Liver (tissue), 3 donors: ENCODE data around the gene MYLK2.

Source experiments
- RAD21 ChIP-seq, 2 donors: IDR thresholded peaks; 2 replicates each; pipeline ENCODE4 v1.6.1; 2016; ENCODE audit warnings: antibody characterized with exemption in 2 of 2, mild to moderate bottlenecking in 2 of 2
- TAF1 ChIP-seq: conservative IDR thresholded peaks from 2 replicates; pipeline ENCODE4 v1.6.1; 2016; ENCODE audit warnings: antibody characterized with exemption, mild to moderate bottlenecking
- TF ChIP-seq, protein P1 (sequence below): fragments of 150-350 bp; IDR thresholded peaks from 2 replicates; pipeline ENCODE4 v1.5.1; 2017; ENCODE audit warnings: improper control_type of control experiment, low read depth, low read length; ENCODE audit not compliant: missing input control
- donor health status: healthy.
- donor health status: healthy.

DNA sequence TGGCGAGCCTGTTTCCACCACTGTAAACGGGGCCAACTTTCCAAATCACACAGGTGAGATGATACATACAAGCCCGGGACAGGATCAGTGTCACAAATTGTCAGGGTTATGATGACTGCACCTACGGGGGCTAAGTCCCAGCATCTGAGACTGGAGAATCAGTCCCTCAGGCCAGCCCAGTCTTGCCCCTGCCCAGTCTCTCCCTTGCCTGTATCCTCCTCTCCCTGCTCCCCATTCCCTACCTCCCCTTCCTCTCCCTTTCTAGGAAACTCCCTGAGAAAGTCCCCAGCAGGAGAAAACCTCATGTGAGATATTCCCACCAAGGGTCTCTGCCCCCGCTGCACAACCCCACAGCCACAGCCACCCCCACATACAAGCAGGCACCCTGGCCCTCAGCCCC lies 24.7 kb downstream of the MYLK2 start:
- TF ChIP-seq RAD21 (IDR thresholded peaks at IDR 0.05) (no peak), TAF1 (no peak)
- TF ChIP-seq, protein P1, sequence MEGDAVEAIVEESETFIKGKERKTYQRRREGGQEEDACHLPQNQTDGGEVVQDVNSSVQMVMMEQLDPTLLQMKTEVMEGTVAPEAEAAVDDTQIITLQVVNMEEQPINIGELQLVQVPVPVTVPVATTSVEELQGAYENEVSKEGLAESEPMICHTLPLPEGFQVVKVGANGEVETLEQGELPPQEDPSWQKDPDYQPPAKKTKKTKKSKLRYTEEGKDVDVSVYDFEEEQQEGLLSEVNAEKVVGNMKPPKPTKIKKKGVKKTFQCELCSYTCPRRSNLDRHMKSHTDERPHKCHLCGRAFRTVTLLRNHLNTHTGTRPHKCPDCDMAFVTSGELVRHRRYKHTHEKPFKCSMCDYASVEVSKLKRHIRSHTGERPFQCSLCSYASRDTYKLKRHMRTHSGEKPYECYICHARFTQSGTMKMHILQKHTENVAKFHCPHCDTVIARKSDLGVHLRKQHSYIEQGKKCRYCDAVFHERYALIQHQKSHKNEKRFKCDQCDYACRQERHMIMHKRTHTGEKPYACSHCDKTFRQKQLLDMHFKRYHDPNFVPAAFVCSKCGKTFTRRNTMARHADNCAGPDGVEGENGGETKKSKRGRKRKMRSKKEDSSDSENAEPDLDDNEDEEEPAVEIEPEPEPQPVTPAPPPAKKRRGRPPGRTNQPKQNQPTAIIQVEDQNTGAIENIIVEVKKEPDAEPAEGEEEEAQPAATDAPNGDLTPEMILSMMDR: no peak
